HepG2 (cell line): ENCODE data around the gene ENO4. TPM values are rescaled to one million over a fixed set of nuclear protein-coding genes. Genes with fewer than 3 reads are reported as not detected.

ENCODE experiments used
- ATAC-seq: fragments of 200-7000 bp; cut with Tn5 transposase; 3 replicates; pipeline ENCODE4 v1.9.1; 2020; ENCODE audit warnings: mild to moderate bottlenecking, moderate library complexity
- BruUV-seq: library from RNA; stranded (reverse); fragments of 400-500 nt; replicated peaks from 2 replicates; lab custom pipeline; 2021; lab: Mats Ljungman, UMichigan
- CTCF ChIA-PET: fragments of 300-600 bp; formaldehyde crosslinking; extraction: SDS; loops from one replicate; lab custom pipeline; 2021; ENCODE audit warnings: low total read pairs, inconsistent platforms, low intra/inter-chr PET ratio; lab: Yijun Ruan, JAX
- POLR2A ChIA-PET: fragments of 350-600 bp; sonication (Branson Sonifier 250); formaldehyde crosslinking; loops from one replicate; lab custom pipeline; 2020; ENCODE audit warnings: antibody characterized with exemption, inconsistent platforms; lab: Yijun Ruan, JAX
- DNase-seq: peaks from one replicate; pipeline ENCODE4 v3.0.0-alpha.2; 2015; ENCODE audit warnings: low spot score
- FAIRE-seq: peaks from 3 replicates; lab custom pipeline; 2011; peaks lifted over from hg19 to GRCh38; lab: Jason Lieb, UNC
- H2AFZ ChIP-seq: one replicate; pipeline ENCODE4 v1.6.1; 2011; ENCODE audit warnings: low read length, inconsistent platforms
- H3K27ac ChIP-seq: fragments of 300-600 bp; 3 replicates; pipeline ENCODE4 v1.8.0; 2011; ENCODE audit warnings: mixed run types, mild to moderate bottlenecking, mixed read lengths, low read length, inconsistent platforms; ENCODE audit not compliant: insufficient read depth; ENCODE audit errors: extremely low read length
- H3K27me3 ChIP-seq, 2 experiments: fragments of 200-600 bp in 1 of 2; 2 replicates in 1 of 2; 3 replicates in 1 of 2; pipeline versions ENCODE4 v1.6.0 to v1.8.0; 2011; ENCODE audit warnings: low read length in 2 of 2, mild to moderate bottlenecking in 2 of 2, moderate library complexity in 2 of 2, inconsistent platforms in 1 of 2; ENCODE audit not compliant: insufficient read depth in 2 of 2, control insufficient read depth in 1 of 2
- H3K36me3 ChIP-seq, 2 experiments: fragments of 200-600 bp in 1 of 2; replicated peaks in 1 of 2; 2 replicates in 1 of 2; 3 replicates in 1 of 2; pipeline versions ENCODE4 v1.5.1 to v1.8.0; 2011; ENCODE audit warnings: low read length in 2 of 2, inconsistent platforms in 1 of 2; ENCODE audit not compliant: insufficient read depth in 2 of 2, control insufficient read depth in 1 of 2
- H3K4me1 ChIP-seq: 2 replicates; pipeline ENCODE4 v1.5.1; 2012; ENCODE audit warnings: low read length, inconsistent platforms; ENCODE audit not compliant: insufficient read depth
- H3K4me2 ChIP-seq: 2 replicates; pipeline ENCODE4 v1.6.0; 2011; ENCODE audit warnings: low read depth, low read length, inconsistent platforms
- H3K4me3 ChIP-seq, 3 experiments: fragments of 200-600 bp in 1 of 3; sonication (generic), shearing (Covaris generic) in 1 of 3; replicated peaks in 1 of 3; 2 replicates each; pipeline ENCODE4 v1.5.1; 2011 to 2016; ENCODE audit warnings: low read length in 3 of 3, inconsistent platforms in 2 of 3, low read depth in 2 of 3, mild to moderate bottlenecking in 2 of 3, control low read depth in 1 of 3, mixed read lengths in 1 of 3; ENCODE audit not compliant: insufficient read depth in 1 of 3
- H3K79me2 ChIP-seq: one replicate; pipeline ENCODE4 v1.6.1; 2011; ENCODE audit warnings: low read length, inconsistent platforms; ENCODE audit not compliant: insufficient read depth
- H3K9ac ChIP-seq: 2 replicates; pipeline ENCODE4 v1.6.0; 2011; ENCODE audit warnings: mild to moderate bottlenecking, low read depth, low read length, inconsistent platforms; ENCODE audit not compliant: insufficient read depth
- H3K9me3 ChIP-seq: 2 replicates; pipeline ENCODE4 v1.5.1; 2012; ENCODE audit warnings: mild to moderate bottlenecking, low read length
- H4K20me1 ChIP-seq: 2 replicates; pipeline ENCODE4 v1.6.0; 2011; ENCODE audit warnings: inconsistent platforms, mild to moderate bottlenecking, low read length, moderate library complexity; ENCODE audit not compliant: insufficient read depth
- MAF1 ChIP-seq: sonication (generic); formaldehyde crosslinking; IDR thresholded peaks from 2 replicates; pipeline ENCODE4 v1.5.0; 2020; ENCODE audit warnings: missing genetic modification reagents, borderline replicate concordance
- MBNL3 ChIP-seq: fragments of 250-450 bp; sonication (Bioruptor Pico); conservative IDR thresholded peaks from 2 replicates; pipeline ENCODE4 v1.8.0; 2022; ENCODE audit warnings: mild to moderate bottlenecking, inconsistent platforms
- NR3C1 ChIP-seq: sonication (generic); formaldehyde crosslinking; IDR thresholded peaks from 2 replicates; pipeline ENCODE4 v1.4.0; 2020; ENCODE audit warnings: missing genetic modification reagents
- ZBED4 ChIP-seq: sonication (generic); formaldehyde crosslinking; IDR thresholded peaks from 2 replicates; pipeline ENCODE4 v1.4.0; 2020; ENCODE audit warnings: missing genetic modification reagents, borderline replicate concordance
- WGBS: methylation state at CpG from one replicate; pipeline ENCODE4 v1.1.6; 2017; ENCODE audit warnings: low lambda C conversion rate; 5-methylcytosine and 5-hydroxymethylcytosine counted together
- in situ Hi-C: cut with HindIII; loops from 2 replicates; pipeline ENCODE4 v1.10.0; 2017; ENCODE audit warnings: low pct_unique_long_range_greater_than_20kb; ENCODE audit not compliant: extremely low pct_ligation_motif_present
- intact Hi-C: fragments of 100-400 bp; cut with micrococcal nuclease; formaldehyde crosslinking; loops from one replicate; pipeline ENCODE4 v1.10.0; 2022; ENCODE audit not compliant: unreplicated experiment
- polyA plus RNA-seq, 8 experiments: library from polyadenylated mRNA; depleted of rRNA in 3 of 8; stranded (reverse) in 7 of 8; unstranded in 1 of 8; fragments of >200 nt; fragmentation: Illumina TruSeq in 4 of 8; extraction: Trizol in 4 of 8; gene quantifications; 2 replicates each; pipeline versions ENCODE4 v1.2.1 to v1.2.3, GENCODE V29; 2011 to 2016; ENCODE audit warnings: low read depth in 4 of 8, missing spikeins in 1 of 8, mixed read lengths in 1 of 8; ENCODE audit not compliant: insufficient read depth in 1 of 8
- total RNA-seq, 5 experiments: library from RNA; depleted of rRNA; stranded (reverse); fragments of >200 nt; fragmentation: Illumina TruSeq; extraction: Trizol; gene quantifications; 2 replicates each; pipeline ENCODE4 v1.2.3, GENCODE V29; 2016; ENCODE audit warnings: low read depth in 1 of 5
- TF ChIP-seq, protein P1 (sequence below): sonication (generic); formaldehyde crosslinking; IDR thresholded peaks from 2 replicates; pipeline ENCODE4 v1.4.0; 2020; ENCODE audit warnings: missing genetic modification reagents
- TF ChIP-seq, protein P2 (sequence below): sonication (generic); formaldehyde crosslinking; IDR thresholded peaks from 2 replicates; pipeline ENCODE4 v1.8.0; 2022; ENCODE audit warnings: mild to moderate bottlenecking, missing genetic modification reagents

The ENO4 gene
- total and polyA plus RNA-seq, 2 of the 13 experiments (the other 11 are each of a cell fraction or from before 2014, with no cell fraction given), result not detected

GRCh38 chr10:116802474-116802873 is 46.8 kb upstream of the ENO4 start:
- Histone ChIP-seq H3K27ac (no peak overlapping the region), H4K20me1 (no peaks in the 10 kb centered on the region), H3K79me2 (no peaks in the 10 kb centered on the region), H3K4me1 (no peaks in the 10 kb centered on the region)
- FAIRE-seq (no peak), DNase-seq (no peak), ATAC-seq (no peak)
- no TSS peak for BruUV-seq
- TF ChIP-seq NR3C1, result no peak
- TF ChIP-seq, protein P1, sequence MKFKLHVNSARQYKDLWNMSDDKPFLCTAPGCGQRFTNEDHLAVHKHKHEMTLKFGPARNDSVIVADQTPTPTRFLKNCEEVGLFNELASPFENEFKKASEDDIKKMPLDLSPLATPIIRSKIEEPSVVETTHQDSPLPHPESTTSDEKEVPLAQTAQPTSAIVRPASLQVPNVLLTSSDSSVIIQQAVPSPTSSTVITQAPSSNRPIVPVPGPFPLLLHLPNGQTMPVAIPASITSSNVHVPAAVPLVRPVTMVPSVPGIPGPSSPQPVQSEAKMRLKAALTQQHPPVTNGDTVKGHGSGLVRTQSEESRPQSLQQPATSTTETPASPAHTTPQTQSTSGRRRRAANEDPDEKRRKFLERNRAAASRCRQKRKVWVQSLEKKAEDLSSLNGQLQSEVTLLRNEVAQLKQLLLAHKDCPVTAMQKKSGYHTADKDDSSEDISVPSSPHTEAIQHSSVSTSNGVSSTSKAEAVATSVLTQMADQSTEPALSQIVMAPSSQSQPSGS (CRISPR knock-in tag), result no peak
- no peak for TF ChIP-seq MAF1 (CRISPR knock-in tag)
- TF ChIP-seq, protein P2, sequence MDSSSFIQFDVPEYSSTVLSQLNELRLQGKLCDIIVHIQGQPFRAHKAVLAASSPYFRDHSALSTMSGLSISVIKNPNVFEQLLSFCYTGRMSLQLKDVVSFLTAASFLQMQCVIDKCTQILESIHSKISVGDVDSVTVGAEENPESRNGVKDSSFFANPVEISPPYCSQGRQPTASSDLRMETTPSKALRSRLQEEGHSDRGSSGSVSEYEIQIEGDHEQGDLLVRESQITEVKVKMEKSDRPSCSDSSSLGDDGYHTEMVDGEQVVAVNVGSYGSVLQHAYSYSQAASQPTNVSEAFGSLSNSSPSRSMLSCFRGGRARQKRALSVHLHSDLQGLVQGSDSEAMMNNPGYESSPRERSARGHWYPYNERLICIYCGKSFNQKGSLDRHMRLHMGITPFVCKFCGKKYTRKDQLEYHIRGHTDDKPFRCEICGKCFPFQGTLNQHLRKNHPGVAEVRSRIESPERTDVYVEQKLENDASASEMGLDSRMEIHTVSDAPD (CRISPR knock-in tag), result no peak
- TF ChIP-seq MBNL3 (CRISPR knock-in tag), result no peak
- TF ChIP-seq, all 625 proteins: peak for 0
- no peak overlapping the region for H3K9ac ChIP-seq
- no peaks in the 10 kb centered on the region for H3K36me3 ChIP-seq
- peak overlapping the region; percentile 7; the same call in 1 of the 2 replicates for H3K4me2 ChIP-seq
- H3K9me3 ChIP-seq, result no peaks in the 10 kb centered on the region
- no peak overlapping the region for H2AFZ ChIP-seq
- 44% methylated on average over 3 of the region's 6 CpGs for WGBS
- no peak overlapping the region for H3K4me3 ChIP-seq
- in situ Hi-C loops (no loop called here), intact Hi-C loops (no loop called here)
- ChIA-PET POLR2A (no interaction called here), CTCF (interaction anchor here (1.1 kb wide), 1 partner anchor 372 kb away, joined by 3 read pairs; no protein-coding TSS in a partner anchor)
- peaks cover 3 to 21% of the 10 kb centered on the region in 2 experiments; a peak in 2 of 5 replicates for H3K27me3 ChIP-seq

- Histone ChIP-seq H3K27me3 (peaks cover 4 to 21% of the 10 kb centered on the region in 2 experiments; a peak in 3 of 5 replicates), H3K4me3 (no peak overlapping the region), H3K27ac (no peak overlapping the region), H3K36me3 (no peaks in the 10 kb centered on the region), H3K9me3 (no peaks in the 10 kb centered on the region), H3K4me2 (peak overlapping the region; percentile 7; the same call in 1 of the 2 replicates), H3K9ac (no peak overlapping the region), H3K79me2 (no peaks in the 10 kb centered on the region), H2AFZ (no peak overlapping the region), H3K4me1 (no peaks in the 10 kb centered on the region), H4K20me1 (no peaks in the 10 kb centered on the region)
- BruUV-seq, result no TSS peak
- no peak for DNase-seq
- FAIRE-seq, result no peak
- POLR2A ChIA-PET, result no interaction called here
- in situ Hi-C loops (no loop called here), intact Hi-C loops (no loop called here)
- no peak for ATAC-seq
- CTCF ChIA-PET, result no interaction called here
- no peak for TF ChIP-seq ZBED4
- WGBS, result 58% methylated on average over 19 of the region's 19 CpGs
These were observed 46.4 kb upstream of the ENO4 start for GRCh38 chr10:116802876-116803275.
